H1 (cell line): ENCODE measurements around the gene GREB1. TPM values are rescaled to one million over a fixed set of nuclear protein-coding genes. Genes with fewer than 3 reads are reported as not detected.

Experiments used
- BRCA1 ChIP-seq: IDR thresholded peaks from 2 replicates; pipeline ENCODE4 v1.6.1; 2012; ENCODE audit warnings: low read depth, low read length, improper control_type of control experiment
- GABPA ChIP-seq: IDR thresholded peaks from 2 replicates; pipeline ENCODE4 v1.6.1; 2011; ENCODE audit warnings: mild to moderate bottlenecking, low read length, moderate library complexity, borderline replicate concordance; ENCODE audit not compliant: insufficient read depth
- MAFK ChIP-seq: IDR thresholded peaks from 2 replicates; pipeline ENCODE4 v1.6.1; 2012; ENCODE audit warnings: low read depth, mild to moderate bottlenecking, improper control_type of control experiment, low read length
- SP2 ChIP-seq: IDR thresholded peaks from 2 replicates; pipeline ENCODE4 v1.6.1; 2012; ENCODE audit warnings: mild to moderate bottlenecking, low read length, inconsistent platforms
- ZNF274 ChIP-seq: IDR thresholded peaks from 2 replicates; pipeline ENCODE4 v1.7.0; 2012; ENCODE audit warnings: low read length, borderline replicate concordance; ENCODE audit errors: extremely low read depth
- polyA plus RNA-seq, 7 experiments: library from polyadenylated mRNA; depleted of rRNA in 3 of 7; stranded (reverse) in 5 of 7; unstranded in 2 of 7; fragments of >200 nt in 5 of 7; fragments of 200-250 nt in 2 of 7; gene quantifications; 1 replicate in 5 of 7; 2 replicates in 1 of 7; 4 replicates in 1 of 7; pipeline versions ENCODE4 v1.2.1 to v1.2.3, GENCODE V29; 2011 to 2013; ENCODE audit warnings: missing spikeins in 2 of 7, mixed read lengths in 2 of 7
- total RNA-seq: library from RNA; stranded (reverse); fragmentation: NEBNext Ultra II Directional; extraction: Animal tissue kit (Norgen Biotek cat#: 25700); gene quantifications from 2 replicates; pipeline ENCODE4 v1.2.1, GENCODE V29; 2021

Gene GREB1
- total and polyA plus RNA-seq, 2 of the 8 experiments (the other 6 are each of a cell fraction or from before 2014, with no cell fraction given): 7.9 to 43.4 TPM

DNA sequence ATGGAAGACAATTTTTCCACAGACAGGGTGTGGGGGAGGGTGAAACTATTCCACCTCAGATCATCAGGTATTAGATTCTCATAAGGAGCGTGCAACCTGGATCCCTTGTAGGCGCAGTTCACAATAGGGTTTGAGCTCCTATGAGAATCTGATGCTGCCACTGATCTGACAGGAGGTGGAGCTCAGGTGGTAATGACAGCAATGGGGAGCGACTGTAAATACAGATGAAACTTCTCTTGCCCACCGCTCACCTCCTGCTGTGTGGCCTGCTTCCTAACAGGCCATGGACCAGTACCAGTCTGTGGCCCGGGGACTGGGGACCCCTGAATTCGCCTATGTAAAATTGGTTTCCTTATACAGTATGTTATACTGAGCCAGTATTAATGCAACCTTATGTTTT is 40.6 kb upstream of the GREB1 start (continued):
- TF ChIP-seq MAFK (no peak), SP2 (no peak), ZNF274 (no peak), GABPA (no peak), BRCA1 (no peak)
